Lower leg skin (tissue), 3 donors: Measurements from ENCODE around the gene C11orf21.

ENCODE experiments used
- CTCF ChIP-seq, 3 donors: fragments of 450-650 bp; IDR thresholded peaks; one replicate each; pipeline ENCODE4 v1.5.1; 2016; ENCODE audit warnings: antibody characterized with exemption in 3 of 3, mild to moderate bottlenecking in 3 of 3, moderate library complexity in 2 of 3
- POLR2A ChIP-seq, 2 donors: fragments of 450-650 bp; IDR thresholded peaks; one replicate each; pipeline ENCODE4 v1.6.1; 2016 to 2017; ENCODE audit warnings: antibody characterized with exemption in 2 of 2, mild to moderate bottlenecking in 1 of 2, moderate library complexity in 1 of 2

DNA sequence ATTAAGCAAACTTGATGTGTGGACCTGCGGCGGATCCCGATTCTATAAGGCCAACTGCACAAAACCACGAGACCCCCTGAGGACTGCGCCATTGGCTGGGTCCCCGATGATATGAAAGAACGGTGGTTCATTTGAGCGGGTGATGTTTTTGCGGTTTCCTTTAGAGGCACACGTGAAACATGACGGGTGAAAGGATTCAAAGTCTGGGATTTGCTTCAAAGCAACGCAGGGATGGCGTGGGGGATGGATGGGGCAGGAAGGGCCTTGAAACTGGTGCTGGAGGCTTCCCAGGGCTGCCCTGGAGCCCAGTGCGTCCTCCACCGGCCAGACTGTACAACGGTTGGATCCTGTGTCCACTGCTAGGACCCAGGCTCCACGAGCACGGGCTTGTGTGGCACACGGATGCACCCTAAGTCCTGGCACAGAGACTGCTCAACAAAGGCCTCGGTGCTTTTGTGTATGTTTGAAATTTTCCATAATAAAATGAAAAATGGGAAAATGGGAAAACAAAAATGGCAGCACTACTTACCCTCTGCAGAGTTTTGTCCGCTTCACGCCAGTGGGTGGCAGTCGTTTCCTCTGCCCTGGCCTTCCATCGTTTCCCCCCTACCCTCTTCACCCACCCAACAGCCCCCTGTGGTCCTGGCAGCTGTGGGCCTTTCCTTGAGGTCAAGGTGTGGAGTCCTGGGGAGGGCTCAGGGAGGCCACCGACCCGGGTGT lies 35.0 kb downstream of the C11orf21 start:
- TF ChIP-seq CTCF (IDR thresholded peaks at IDR 0.05) (no peak), POLR2A (IDR thresholded peaks at IDR 0.05) (no peak)
